ENCODE results near the gene MYZAP. TPM values are rescaled to one million over a fixed set of nuclear protein-coding genes. Genes with fewer than 3 reads are reported as not detected.

The MYZAP gene
- polyA plus RNA-seq, 2 of the 4 experiments (the other 2 are of a cell fraction) = 1.2 to 2.4 TPM

- TF ChIP-seq SREBF2 (IDR thresholded peaks at IDR 0.05) = no peak
- TF ChIP-seq, protein P1, sequence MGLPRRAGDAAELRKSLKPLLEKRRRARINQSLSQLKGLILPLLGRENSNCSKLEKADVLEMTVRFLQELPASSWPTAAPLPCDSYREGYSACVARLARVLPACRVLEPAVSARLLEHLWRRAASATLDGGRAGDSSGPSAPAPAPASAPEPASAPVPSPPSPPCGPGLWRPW (IDR thresholded peaks at IDR 0.05) = no peak
- TF ChIP-seq TFCP2L1 (CRISPR knock-in tag; IDR thresholded peaks at IDR 0.05) = no peak
- no peak for TF ChIP-seq POLR2AphosphoS2 (conservative IDR thresholded peaks at IDR 0.05; ENCODE audit: low read length)
- no peak for TF ChIP-seq JUNB (IDR thresholded peaks at IDR 0.05)
- no peak for TF ChIP-seq FOSL2 (IDR thresholded peaks at IDR 0.05)
- no peak for TF ChIP-seq FOSL2 (CRISPR knock-in tag; IDR thresholded peaks at IDR 0.05)
- no peak for TF ChIP-seq ZSCAN20 (CRISPR knock-in tag; IDR thresholded peaks at IDR 0.05)
- no peak for TF ChIP-seq KDM1A (IDR thresholded peaks at IDR 0.05; ENCODE audit: low read depth)
- Histone ChIP-seq H3K27ac (peak overlapping the region; percentile 54 to 86; a peak in 4 of 6 replicates), H3K9me3 (no peaks in the 10 kb centered on the region), H3K4me3 (peak overlapping the region; percentile 66), H3K4me1 (peaks cover 4% of the 10 kb centered on the region; the same call in 1 of the 3 replicates), H3K4me2 (peak overlapping the region; percentile 87)
- WGBS (ENCODE audit: missing lambda C conversion rate) = 36% methylated on average over 16 of the region's 18 CpGs
- DNase-seq (ENCODE audit: low read depth in 1 of 2, low spot score in 1 of 2) (no peak), ATAC-seq (peak in 1 of 2 experiments; percentile 14; a peak in 2 of 6 replicates), FAIRE-seq (no peak)
- POLR2A ChIA-PET = interaction anchor here (0.7 to 1.3 kb wide), 2 partner anchors 40 to 116 kb away, joined by 3 read pairs; partner anchors contain the start of gene POLR2M
- CTCF ChIA-PET = interaction anchor here (0.7 to 7.5 kb wide), 10 partner anchors 11 to 63 kb away, joined by 3 to 45 read pairs (median 5); no protein-coding TSS in a partner anchor
Observed at GRCh38 chr15:57591237-57591821, 375 bp upstream of the MYZAP start.

GRCh38 chr15:57592426-57592825 is 722 bp downstream of the MYZAP start:
- no peak for DNase-seq (ENCODE audit: low read depth in 1 of 2, low spot score in 1 of 2)
- no peak for FAIRE-seq
- peak overlapping the region in 1 of 2 experiments; percentile 86; a peak in 4 of 6 replicates for H3K27ac ChIP-seq
- no peak for ATAC-seq
- H3K4me3 ChIP-seq = peak overlapping the region; percentile 66
- H3K4me1 ChIP-seq = peaks cover 4% of the 10 kb centered on the region; the same call in 1 of the 3 replicates
- TF ChIP-seq HOXA7 (CRISPR knock-in tag; IDR thresholded peaks at IDR 0.05) (no peak), POLR2A (IDR thresholded peaks at IDR 0.05; ENCODE audit: low read length) (no peak), HOXB5 (CRISPR knock-in tag; IDR thresholded peaks at IDR 0.05) (no peak), RFX5 (IDR thresholded peaks at IDR 0.05) (no peak), ZFP36 (IDR thresholded peaks at IDR 0.05; ENCODE audit: borderline replicate concordance, partially characterized antibody) (no peak)
- WGBS (ENCODE audit: missing lambda C conversion rate) = 96% methylated on average over 5 of the region's 5 CpGs
- ChIA-PET CTCF (interaction anchor here (0.6 to 7.5 kb wide), 8 partner anchors 18 to 269 kb away, joined by 3 to 45 read pairs (median 4); no protein-coding TSS in a partner anchor), POLR2A (interaction anchor here (1.3 kb wide), 1 partner anchor 115 kb away, joined by 3 read pairs; the partner anchor contains the start of gene POLR2M)
- peak overlapping the region; percentile 87 for H3K4me2 ChIP-seq
- H3K9me3 ChIP-seq = no peaks in the 10 kb centered on the region

DNA sequence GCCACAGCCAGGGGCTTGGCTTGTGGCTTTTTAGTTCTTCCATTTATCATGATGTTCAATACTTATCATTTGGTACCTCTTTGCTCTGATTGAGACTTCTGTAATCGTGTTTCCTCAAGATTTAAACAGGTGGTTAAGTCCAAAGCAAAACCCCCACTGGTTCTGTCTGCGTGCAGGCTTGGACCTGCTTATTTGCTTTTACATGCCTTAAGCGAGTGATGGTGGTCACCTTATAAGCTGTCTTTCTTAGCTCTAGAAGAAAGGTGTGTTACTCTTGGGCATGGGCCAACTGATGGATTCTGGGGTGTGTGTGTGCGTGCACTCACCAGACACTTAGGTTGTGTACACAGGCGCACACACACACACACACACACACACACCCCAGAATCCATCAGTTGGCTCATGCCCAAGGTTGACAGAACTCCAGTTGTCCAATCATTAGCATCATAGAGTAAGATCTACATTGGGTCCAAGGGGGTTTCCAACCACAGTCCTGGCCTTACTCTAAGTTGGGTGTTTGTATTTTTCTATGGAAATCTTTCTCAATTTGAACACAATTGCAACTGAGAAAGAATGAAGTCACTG is 1.2 kb downstream of the MYZAP start:
- ATAC-seq (no peak), FAIRE-seq (no peak), DNase-seq (ENCODE audit: low read depth in 1 of 2, low spot score in 1 of 2) (no peak)
- CTCF ChIA-PET = interaction anchor here (0.6 to 7.5 kb wide), 9 partner anchors 8 to 268 kb away, joined by 3 to 45 read pairs (median 3); no protein-coding TSS in a partner anchor
- Histone ChIP-seq H3K4me2 (no peak overlapping the region), H3K27ac (no peak overlapping the region), H3K9me3 (no peaks in the 10 kb centered on the region), H3K4me3 (no peak overlapping the region), H3K4me1 (peaks cover 4% of the 10 kb centered on the region; the same call in 1 of the 3 replicates)
- POLR2A ChIA-PET = no interaction called here
- 77% methylated on average over 5 of the region's 5 CpGs for WGBS (ENCODE audit: missing lambda C conversion rate)
- TF ChIP-seq POLR2A (IDR thresholded peaks at IDR 0.05; ENCODE audit: low read length) (no peak), CEBPB (IDR thresholded peaks at IDR 0.05) (no peak), PBX3 (IDR thresholded peaks at IDR 0.05) (no peak), CTCF (IDR thresholded peaks at IDR 0.05) (no peak)
- TF ChIP-seq, protein P1 (IDR thresholded peaks at IDR 0.05) = no peak
